GM23248 (cell line): ENCODE measurements around the gene PRSS57.

Experiments
- EZH2 ChIP-seq: fragments of 200-600 bp; sonication (generic); IDR thresholded peaks from 2 replicates; pipeline ENCODE4 v1.6.1; 2018; ENCODE audit warnings: antibody characterized with exemption, mild to moderate bottlenecking; ENCODE audit not compliant: insufficient read depth, poor library complexity, severe bottlenecking
- EZH2phosphoT487 ChIP-seq: fragments of 200-600 bp; sonication (generic); IDR thresholded peaks from 2 replicates; pipeline ENCODE4 v1.6.1; 2018; ENCODE audit warnings: antibody characterized with exemption, moderate library complexity, mild to moderate bottlenecking, low read depth; ENCODE audit not compliant: insufficient read depth

GRCh38 chr19:670609-671075, 24.6 kb downstream of the PRSS57 start:
- TF ChIP-seq EZH2phosphoT487 (no peak), EZH2 (no peak)
